Measurements from ENCODE around the gene TEX54.

- no peak for TF ChIP-seq CTCF (IDR thresholded peaks at IDR 0.05; ENCODE audit: low read length)
- TF ChIP-seq EZH2 (IDR thresholded peaks at IDR 0.05; ENCODE audit: borderline replicate concordance, low read length): no peak
Measured at GRCh38 chr11:62856333-62856895, 23.8 kb upstream of the TEX54 start.

Measured in OCI-LY1 (cell line).